HG02970 (cell line): ENCODE measurements around the gene SLC6A13.
"Not testable (repeated sequence)": the region's sequence is repeated elsewhere in the genome, so short reads cannot be mapped to it uniquely, and the experiment has no call there.

Experiments used
- ATAC-seq: cut with Tn5 transposase; IDR thresholded peaks from one replicate; pipeline ENCODE4 v1.9.1; 2021; ENCODE audit warnings: mild to moderate bottlenecking, moderate library complexity, moderate number of reproducible peaks; ENCODE audit not compliant: unreplicated experiment, low FRiP score

SLC6A13 gene

GRCh38 chr12:262817-263216 is at the start of gene SLC6A13:
TSS of gene SLC6A13 (minus strand) at chr12:262836. CDS start at chr12:260052, 2,784 bp downstream.
- no peak for ATAC-seq

- ATAC-seq = no peak
These were observed 45.9 kb upstream of the SLC6A13 start for GRCh38 chr12:308511-308910.

DNA sequence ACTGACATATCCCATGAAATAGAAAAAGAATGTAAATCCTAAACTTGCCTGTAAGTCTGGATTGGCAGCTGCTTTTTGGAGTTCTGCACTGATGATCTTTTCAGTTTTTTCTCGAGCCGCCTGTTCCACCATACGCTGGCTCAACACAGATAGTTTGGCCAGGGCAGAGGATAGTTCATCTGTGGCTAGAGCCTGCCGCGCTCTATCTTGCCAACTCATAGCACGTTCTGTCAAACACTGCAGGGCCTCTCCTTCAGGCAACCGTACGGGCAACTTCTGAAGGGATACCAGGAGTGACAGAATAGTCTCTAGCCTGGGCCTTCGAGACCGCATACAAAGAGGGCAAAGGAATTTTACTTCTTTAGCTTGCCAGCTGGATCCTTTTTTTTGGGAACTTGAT is 44.8 kb upstream of the SLC6A13 start:
- no peak for ATAC-seq

GRCh38 chr12:304805-305204 is 42.2 kb upstream of the SLC6A13 start:
- no peak for ATAC-seq

DNA sequence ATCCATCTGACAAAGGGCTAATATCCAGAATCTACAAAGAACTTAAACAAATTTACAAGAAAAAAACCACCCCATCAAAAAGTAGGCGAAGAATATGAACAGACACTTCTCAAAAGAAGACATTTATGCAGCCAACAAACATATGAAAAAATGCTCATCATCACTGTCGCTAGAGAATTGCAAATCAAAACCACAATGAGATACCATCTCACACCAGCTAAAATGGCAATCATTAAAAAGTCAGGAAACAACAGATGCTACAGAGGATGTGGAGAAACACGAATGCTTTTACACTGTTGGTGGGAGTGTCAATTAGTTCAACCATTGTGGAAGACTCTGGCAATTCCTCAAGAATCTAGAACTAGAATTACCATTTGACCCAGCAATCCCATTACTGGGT is 40.1 kb upstream of the SLC6A13 start:
- not testable (repeated sequence) for ATAC-seq

DNA sequence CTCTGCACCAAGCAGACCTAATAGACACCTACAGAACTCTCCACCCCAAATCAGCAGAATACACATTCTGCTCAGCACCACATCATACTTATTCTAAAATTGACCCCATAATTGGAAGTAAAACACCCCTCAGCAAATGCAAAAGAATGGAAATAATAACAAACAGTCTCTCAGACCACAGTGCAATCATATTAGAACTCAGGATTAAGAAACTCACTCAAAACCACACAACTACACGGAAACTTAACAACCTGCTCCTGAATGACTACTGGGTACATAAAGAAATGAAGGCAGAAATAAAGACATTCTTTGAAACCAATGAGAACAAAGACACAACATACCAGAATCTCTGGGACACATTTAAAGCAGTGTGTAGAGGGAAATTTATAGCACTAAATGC is 37.5 kb upstream of the SLC6A13 start:
- not testable (repeated sequence) for ATAC-seq

DNA sequence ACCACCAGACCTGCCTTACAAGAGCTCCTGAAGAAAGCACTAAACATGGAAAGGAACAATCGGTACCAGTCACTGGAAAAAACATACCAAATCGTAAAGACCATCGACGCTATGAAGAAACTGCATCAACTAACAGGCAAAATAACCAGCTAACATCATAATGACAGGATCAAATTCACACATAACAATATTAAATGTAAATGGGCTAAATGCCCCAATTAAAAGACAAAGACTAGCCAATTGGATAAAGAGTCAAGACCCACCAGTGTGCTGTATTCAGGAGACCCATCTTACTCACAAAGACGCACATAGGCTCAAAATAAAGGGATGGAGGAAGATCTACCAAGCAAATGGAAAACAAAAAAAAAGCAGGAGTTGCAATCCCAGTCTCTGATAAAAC is 36.9 kb upstream of the SLC6A13 start:
- not testable (repeated sequence) for ATAC-seq

DNA sequence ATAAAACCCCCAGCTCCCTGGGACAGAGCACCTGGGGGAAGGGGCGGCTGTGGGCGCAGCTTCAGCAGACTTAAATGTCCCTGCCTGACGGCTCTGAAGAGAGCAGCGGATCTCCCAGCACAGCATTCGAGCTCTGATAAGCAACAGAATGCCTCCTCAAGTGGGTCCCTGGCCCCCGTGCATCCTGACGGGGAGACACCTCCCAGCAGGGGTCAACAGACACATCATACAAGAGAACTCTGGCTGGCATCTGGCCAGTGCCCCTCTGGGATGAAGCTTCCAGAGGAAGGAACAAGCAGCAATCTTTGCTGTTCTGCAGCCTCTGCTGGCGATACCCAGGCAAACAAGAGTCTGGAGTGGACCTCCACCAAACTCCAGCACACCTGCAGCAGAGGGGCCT is 35.4 kb upstream of the SLC6A13 start:
- ATAC-seq = not testable (repeated sequence)

GRCh38 chr12:295132-295531 is 32.5 kb upstream of the SLC6A13 start:
- no peak for ATAC-seq

DNA sequence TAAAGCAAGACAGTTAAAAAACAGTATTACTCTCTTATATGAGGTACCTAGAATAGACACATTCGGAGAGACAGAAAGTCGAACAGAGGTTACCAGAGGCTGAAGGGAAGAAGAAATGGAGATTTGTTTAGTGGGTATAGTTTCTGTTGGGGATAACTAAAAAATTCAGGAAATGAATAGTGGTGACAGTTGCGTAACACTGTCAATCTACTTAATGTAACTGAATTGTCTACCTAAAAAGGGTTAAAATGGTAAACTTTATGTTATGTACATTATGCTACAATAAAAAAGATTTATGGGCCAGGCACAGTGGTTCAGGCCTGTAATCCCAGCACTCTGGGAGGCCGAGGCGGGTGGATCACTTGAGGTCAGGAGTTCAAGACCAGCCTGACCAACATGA is 30.6 kb upstream of the SLC6A13 start:
- ATAC-seq = no peak

GRCh38 chr12:292186-292585 is 29.6 kb upstream of the SLC6A13 start:
- no peak for ATAC-seq

- ATAC-seq = no peak
These were observed 28.6 kb upstream of the SLC6A13 start for GRCh38 chr12:291153-291723.

DNA sequence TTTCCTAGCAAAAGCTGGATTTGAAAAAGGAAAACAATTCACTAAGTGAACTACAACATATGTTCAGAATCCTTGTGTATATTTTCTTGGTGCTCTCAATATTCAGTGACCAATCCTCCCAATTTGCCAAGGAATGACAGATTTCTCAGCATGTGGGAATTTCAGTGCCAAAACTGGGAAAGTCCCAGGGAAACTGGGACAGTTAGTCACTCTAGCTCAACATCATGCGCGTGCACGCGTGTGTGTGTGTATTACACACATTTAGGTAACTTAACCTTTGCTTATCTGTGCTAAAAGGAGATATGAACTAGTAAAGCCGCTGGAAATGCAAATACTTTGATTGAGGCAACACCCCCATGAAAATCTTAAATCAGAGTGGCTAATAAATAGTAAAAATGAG is 26.1 kb upstream of the SLC6A13 start:
- ATAC-seq = no peak

GRCh38 chr12:286531-287300 is 24.1 kb upstream of the SLC6A13 start:
- ATAC-seq = no peak

DNA sequence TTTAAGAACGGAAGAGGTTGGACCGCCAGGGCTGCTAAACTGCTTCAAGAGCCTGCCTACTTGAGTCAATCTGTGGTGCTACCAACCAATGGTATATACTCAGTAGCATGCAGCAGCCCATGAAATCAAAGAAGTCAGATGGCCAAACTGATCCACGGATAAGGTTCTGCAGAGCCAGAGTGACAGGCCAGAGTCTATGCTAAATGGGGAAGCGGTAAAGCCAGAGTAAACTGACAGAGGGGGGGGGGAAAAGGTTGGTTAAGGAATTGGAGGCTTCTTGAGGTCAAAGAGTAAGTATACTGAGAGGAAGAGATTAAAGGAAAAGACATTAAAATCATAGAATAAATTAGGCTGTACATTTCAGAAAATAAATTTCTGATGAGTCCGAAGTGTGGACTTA is 15.4 kb upstream of the SLC6A13 start:
- ATAC-seq = no peak

GRCh38 chr12:275812-276211 is 13.2 kb upstream of the SLC6A13 start:
- ATAC-seq = no peak

DNA sequence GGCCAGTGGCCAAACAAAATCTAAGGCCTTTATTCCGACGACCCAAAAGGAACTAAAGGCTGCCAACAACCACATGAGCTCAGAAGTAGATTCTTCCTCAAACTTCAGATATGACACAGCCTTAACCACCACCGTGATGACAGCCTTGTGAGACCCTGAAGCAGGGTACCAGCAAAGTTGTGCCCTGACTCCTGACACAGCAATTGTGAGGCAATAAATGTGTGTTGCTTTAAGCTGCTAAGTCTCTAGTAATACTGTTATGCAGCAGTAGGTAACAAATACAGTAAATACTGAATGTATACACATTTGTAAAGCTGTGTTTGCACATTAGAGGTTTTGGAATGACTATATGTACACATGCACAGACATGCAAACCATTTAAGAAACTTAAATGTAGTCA is 10.7 kb upstream of the SLC6A13 start:
- ATAC-seq = no peak

DNA sequence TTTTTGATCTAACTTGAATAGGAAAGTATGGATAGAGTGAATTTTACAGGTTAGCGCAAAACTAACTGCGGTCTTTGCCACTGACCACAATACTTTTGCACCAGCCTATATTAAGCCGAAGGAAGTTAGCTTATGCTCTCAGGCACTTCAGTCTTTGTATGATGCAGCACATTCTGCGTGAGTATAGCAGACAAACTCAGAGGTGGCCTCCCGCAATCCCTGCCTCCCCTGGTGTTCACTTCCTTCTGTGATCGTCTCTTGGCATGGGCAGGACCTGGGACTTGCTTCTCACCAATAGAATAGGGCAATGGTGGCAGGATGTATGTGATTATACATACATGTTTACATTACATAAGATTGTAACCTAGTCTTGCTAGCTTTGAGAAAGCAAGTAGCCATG is 10.3 kb upstream of the SLC6A13 start:
- no peak for ATAC-seq

GRCh38 chr12:271161-271560 is 8.5 kb upstream of the SLC6A13 start:
- no peak for ATAC-seq

DNA sequence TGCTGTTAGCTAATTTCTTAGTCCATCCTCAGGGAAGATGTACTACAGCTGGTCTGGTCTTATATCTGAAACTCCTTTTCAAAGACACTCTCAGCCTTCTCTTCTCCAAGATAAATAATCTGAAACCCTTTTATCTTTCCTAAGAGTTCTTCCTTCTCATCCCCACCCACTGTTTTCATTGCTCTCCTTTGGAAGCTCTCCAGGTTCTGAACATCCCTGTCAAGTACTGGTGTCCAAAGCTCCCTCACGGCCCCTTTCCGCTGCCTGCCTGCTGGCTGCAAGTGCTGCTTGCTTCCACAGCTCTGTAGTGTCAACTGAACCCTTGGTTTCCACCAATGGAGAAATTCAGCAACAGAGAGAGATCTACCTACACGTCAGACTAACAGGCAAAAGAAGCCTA is 6.6 kb upstream of the SLC6A13 start:
- ATAC-seq = no peak

- ATAC-seq = no peak
These were observed 5.8 kb upstream of the SLC6A13 start for GRCh38 chr12:268483-268840.
